LHCN-M2 (cell line): ENCODE results near the gene TP53BP2. TPM values are rescaled to one million over a fixed set of nuclear protein-coding genes. Genes with fewer than 3 reads are reported as not detected.

Experiments used
- DNase-seq: peaks from one replicate; pipeline ENCODE4 v3.0.0-alpha.2; 2012; ENCODE audit warnings: low read depth
- total RNA-seq: library from RNA; depleted of rRNA; stranded (reverse); fragments of >200 nt; gene quantifications from 2 replicates; pipeline ENCODE4 v1.2.3, GENCODE V29; 2014

TP53BP2 gene
- total RNA-seq, 1 experiment from 2014 or later = 28.5 TPM

- DNase-seq = no peak
Measured at GRCh38 chr1:223796210-223796609, 49.5 kb downstream of the TP53BP2 start.

DNA sequence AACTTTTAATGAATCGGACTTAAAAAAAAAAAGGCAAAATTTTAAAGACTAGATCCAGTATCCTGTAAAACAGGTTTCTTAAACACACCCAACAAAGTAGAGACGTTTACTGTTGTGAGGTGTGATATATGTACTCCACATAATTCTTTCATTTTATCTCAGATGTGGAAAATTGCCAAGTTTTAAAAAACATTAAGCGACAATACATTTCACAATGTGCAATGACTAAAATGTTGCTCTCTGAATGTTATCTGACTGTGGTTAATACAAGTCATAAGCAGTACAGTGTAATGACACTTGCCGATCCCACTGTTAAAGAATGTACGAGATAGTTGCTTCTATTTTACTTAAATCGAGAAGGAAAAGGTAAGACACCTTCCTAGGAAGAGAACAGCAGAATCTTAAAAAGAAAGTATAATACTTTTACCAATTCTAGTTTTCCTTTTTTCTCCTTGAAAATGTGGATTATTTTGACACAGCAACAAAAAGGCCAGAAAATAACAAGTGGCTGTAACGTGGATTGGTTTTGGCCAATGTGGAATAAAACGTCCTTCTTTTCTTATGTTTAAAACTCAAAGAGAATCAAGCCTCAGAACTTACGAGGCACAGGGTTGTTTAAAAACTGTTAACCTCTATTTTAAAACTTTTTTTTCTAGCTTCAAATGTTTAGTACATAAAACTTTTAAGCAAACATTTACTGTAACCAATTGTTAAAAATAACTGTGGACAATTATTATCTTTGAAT is 51.4 kb downstream of the TP53BP2 start:
- DNase-seq = no peak

DNA sequence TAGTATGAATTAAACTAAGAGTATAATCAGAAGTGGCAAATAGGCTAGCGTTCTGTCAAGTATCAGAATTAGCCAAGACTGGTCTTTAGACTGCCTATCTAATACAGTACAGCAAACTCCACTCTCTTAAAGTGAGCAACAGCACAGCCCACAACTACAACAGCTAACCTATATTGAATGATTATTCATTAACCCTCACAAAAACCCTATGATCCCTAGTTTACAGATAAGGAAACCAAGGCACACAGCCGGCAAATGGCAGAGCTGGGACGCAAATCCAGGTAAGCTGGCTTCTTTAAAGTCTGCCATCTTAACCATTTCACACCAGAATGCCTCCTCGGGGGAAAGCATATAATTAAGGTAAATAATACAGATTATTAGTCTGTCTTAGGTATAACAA is 52.0 kb downstream of the TP53BP2 start:
- no peak for DNase-seq

GRCh38 chr1:223792046-223792445 is 53.7 kb downstream of the TP53BP2 start:
- DNase-seq = no peak

- no peak for DNase-seq
Measured at GRCh38 chr1:223788746-223789415, 56.9 kb downstream of the TP53BP2 start.

DNA sequence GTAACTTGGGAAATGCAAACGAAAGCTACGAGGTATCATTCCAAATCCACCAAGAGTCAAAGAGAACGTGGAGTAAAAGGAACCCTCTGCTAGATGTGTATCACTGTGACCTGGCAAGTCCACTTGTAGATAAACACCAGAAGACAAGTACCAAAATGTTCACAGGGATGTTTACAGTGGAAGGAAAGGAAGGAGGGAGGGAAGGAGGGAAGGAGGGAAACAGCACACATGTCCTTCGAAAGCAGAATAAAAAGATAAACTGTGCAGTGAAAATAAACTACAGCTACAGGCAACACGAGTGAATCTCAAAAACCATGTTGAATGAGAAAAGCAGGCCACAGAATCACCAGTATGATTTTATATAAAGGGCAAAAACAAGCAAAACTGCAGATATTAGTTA is 59.9 kb downstream of the TP53BP2 start:
- no peak for DNase-seq

- DNase-seq = no peak
Measured at GRCh38 chr1:223784541-223784940, 61.2 kb downstream of the TP53BP2 start.

DNA sequence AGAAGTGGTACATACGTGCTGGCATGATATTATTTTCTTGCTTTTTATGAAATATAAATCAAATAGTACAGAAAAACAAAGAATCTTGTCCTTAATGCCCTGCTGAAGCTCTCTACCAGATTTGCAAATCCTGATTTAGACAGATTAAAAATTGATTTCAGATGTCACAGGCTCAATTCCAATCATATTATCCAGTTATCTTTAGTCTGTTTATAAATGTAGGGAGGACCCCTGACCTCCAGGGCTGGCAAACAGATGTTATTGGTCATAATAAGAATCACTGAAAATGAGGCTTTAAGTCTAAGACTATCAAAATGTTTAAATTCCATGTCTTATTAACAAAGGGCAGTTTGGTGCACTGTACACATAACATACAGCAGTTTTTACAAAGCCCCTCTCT is 62.1 kb downstream of the TP53BP2 start:
- DNase-seq = no peak

DNA sequence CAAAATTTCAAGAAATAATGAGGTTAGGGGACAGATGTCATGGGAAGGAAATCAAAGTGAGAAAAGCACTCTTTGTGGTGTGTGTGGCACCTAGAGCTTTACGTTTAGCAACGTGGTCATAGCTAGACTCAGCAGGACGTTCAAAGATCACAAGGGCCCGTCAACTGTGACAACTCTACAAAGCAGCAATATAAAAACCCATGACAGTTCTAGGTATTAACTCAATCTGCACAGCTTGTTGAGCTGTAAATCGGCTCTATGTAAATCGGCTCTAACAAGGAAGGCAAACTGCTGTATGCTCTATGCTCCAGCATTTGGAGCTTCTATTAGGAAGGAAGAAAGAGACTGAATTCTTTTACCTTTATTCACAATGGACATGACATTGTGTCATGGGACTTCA is 64.8 kb downstream of the TP53BP2 start:
- no peak for DNase-seq

GRCh38 chr1:223780318-223780717 is 65.4 kb downstream of the TP53BP2 start:
- no peak for DNase-seq

GRCh38 chr1:223776826-223777454 is 68.8 kb downstream of the TP53BP2 start:
- no peak for DNase-seq

DNA sequence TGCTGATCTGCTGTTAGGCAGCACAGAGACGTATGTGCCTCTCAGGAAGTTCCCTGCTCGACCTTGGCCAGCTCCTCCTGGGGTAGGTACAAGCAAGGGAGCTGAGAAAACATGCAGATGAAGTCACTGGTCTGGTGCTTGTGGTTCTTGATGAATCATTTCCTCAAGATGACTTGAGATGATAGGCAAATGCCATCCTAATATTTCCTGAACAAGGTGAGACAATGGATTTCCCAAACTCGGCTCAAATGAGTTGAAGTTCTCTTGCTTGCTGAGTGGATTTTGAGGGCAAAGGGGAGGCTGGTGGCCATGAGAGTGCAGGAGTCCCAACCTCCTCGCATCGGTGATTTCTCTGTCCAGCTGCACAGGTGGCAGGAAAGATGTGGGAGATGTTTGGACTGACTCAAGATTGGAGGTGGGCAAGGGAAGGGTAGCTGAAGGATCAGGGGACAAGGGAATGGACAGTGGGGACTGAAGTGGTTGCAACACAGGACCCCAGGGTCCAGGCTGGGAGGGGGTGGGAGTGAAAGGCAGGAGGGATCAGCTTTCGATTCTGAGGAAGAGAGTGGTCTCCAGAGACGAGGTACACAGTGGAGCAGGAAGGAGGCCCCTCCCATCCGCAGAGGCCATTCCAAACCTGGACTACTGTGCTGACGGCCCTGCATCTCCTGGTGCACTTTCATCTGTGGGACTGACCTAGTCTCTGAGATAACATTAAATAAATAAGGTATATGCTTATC is 69.5 kb downstream of the TP53BP2 start:
- DNase-seq = peak; percentile 77

DNA sequence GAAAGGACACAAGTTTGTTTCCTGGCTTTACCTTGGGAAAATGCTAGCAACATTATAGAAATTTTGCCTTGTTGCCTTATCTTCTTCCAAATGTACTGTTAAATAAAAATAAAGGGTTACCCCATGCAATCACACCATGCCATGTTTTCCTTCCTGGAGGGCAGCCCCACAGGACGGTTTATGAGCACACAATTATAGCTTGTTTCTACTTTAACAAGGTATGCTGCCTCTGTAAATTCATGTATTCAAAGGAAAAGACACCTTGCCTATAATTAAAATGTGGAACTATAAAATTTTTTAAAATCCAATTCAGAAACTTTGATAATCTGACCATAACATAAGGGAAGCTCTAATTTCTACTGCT is 70.1 kb downstream of the TP53BP2 start:
- no peak for DNase-seq

GRCh38 chr1:223775054-223775453 is 70.7 kb downstream of the TP53BP2 start:
- peak; percentile 85 for DNase-seq

DNA sequence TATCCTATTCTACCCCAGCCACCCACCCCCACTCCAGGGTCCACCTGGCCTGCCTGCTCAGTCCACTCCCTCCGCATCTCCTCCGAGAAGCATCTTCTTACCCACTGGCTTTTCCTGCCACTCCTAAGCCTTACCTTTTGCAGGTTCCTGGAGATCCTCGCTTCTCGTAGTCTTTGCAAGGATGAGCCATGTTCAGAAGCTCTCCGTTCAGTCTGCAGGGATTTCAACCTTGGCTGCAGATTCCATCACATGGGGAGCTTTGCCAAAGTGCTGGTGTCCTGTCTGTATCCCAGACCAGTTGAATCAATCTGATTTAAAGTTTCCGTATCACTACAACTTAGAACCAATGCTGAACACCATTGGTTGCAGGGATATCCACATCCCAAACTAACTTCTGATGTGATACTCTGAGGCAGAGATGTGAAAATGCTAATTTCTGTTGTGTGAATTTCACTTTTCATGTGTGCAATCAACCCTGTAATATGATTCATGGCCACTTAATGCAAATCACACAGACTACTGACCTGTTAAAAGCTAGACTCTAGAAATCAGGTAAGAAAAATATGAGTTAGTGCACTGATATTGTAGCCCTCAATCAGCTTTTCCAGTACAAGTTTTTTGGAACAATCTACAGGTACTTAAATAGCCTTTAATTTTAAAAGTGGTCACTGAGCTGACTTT is 71.5 kb downstream of the TP53BP2 start:
- no peak for DNase-seq

DNA sequence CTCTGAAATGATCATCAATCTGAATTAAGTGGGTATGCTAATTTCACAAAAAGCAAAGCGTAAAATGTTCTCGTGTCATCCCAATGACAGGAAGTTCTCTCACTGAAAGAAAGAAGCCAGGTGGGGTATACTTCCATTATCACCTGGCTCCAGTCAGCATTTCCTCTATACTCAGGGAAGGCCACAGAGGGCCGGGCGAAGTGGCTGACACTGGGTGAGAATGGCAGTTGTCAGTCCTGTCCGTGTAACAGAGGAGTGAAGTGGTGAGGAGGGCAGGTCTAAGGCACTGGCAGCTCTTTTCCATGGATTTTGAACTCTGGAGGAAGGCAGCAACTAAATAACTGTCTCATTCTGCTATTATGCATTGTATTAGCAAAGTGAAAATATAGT is 73.0 kb downstream of the TP53BP2 start:
- DNase-seq = no peak

DNA sequence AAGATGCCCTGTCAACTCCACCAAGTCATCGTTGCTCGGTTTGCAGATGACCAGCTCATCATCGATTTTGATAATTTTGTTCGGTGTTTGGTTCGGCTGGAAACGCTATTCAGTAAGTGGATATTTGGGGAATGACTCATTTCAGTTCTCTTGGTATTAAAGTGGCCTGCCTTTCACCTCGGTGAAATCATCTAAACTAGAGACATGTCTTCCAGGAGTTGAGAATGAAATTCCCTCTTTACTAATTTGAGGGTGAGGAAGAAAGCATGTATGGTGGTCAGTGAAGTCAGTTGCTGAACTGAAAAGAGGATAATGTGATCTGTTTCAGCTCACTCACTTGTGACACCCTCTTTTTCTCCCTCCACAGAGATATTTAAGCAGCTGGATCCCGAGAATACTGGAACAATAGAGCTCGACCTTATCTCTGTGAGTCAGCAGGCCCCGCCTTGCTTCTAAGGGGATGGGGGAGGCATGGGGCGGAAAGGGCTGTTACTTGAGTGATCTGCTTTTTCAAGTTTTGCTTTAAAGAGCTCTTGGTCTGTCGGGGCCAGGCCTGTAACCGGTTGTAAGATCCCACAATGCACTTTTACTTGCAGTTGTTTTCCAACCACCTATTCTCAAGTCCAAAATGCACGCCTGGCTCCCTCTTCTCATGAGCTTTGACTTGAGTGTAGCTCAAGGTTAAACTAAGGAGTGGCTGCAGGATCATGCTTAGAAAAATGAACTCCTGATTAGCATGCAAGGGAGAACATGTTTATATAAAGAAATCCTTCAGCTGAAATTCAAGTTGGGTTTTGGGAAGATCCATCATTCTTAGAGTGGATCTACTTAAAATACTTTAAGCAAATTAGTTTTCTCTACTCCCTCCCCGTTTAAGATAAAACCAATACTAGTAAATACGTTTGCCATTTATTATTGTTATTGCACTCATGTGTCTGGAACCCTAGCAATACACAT is 73.7 kb downstream of the TP53BP2 start:
- DNase-seq = peak; percentile 94

DNA sequence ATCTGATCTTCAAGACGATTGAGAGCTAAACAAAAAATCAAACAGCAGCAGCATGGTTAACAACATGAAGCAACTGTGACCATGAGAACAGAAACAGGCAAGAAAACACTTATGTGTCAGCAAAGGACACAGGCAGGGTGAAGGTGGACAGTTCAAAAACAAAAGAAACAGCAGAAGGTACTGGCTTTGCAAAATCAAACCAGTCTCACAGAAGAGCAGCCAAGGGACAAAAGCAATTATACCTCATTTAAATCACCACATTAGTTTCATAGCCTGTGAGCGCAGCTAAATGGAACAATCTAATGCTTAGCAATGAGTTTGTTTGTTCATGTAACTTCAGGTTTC is 74.3 kb downstream of the TP53BP2 start:
- DNase-seq = no peak

GRCh38 chr1:223770621-223771315 is 75.0 kb downstream of the TP53BP2 start:
- no peak for DNase-seq
